Renal cortical epithelial cell (primary cell): ENCODE data around the gene GCNT2. TPM values are rescaled to one million over a fixed set of nuclear protein-coding genes. Genes with fewer than 3 reads are reported as not detected.
"Not testable (repeated sequence)": the region's sequence is repeated elsewhere in the genome, so short reads cannot be mapped to it uniquely, and the experiment has no call there.

Source experiments
- DNase-seq: peaks from one replicate; pipeline ENCODE4 v3.0.0-alpha.2; 2011; ENCODE audit warnings: low read depth
- total RNA-seq: library from RNA; depleted of rRNA; stranded (reverse); fragments of >200 nt; gene quantifications from 2 replicates; pipeline ENCODE4 v1.2.3, GENCODE V29; 2014

Gene GCNT2
- total RNA-seq, 1 donor from 2014 or later = 59.4 TPM

- DNase-seq = peak; percentile 3
Measured at GRCh38 chr6:10610289-10610688, 89.1 kb downstream of the GCNT2 start.

GRCh38 chr6:10612161-10612560 is 91.0 kb downstream of the GCNT2 start:
- no peak for DNase-seq

GRCh38 chr6:10613077-10613476 is 91.9 kb downstream of the GCNT2 start:
- peak; percentile 3 for DNase-seq

GRCh38 chr6:10613723-10614122 is 92.6 kb downstream of the GCNT2 start:
- DNase-seq = no peak

GRCh38 chr6:10615675-10616074 is 94.5 kb downstream of the GCNT2 start:
- no peak for DNase-seq

- not testable (repeated sequence) for DNase-seq
Measured at GRCh38 chr6:10616266-10616665, 95.1 kb downstream of the GCNT2 start.

GRCh38 chr6:10617008-10617696 is 96.0 kb downstream of the GCNT2 start:
- no peak for DNase-seq

- no peak for DNase-seq
Measured at GRCh38 chr6:10618409-10618808, 97.3 kb downstream of the GCNT2 start.

- no peak for DNase-seq
Measured at GRCh38 chr6:10621213-10621612, 100.1 kb downstream of the GCNT2 start.

- DNase-seq = no peak
Measured at GRCh38 chr6:10621847-10622246, 100.7 kb downstream of the GCNT2 start.

GRCh38 chr6:10624836-10625235 is 103.7 kb downstream of the GCNT2 start:
- DNase-seq = no peak

GRCh38 chr6:10626154-10626741 is 105.1 kb downstream of the GCNT2 start:
- no peak for DNase-seq

- no peak for DNase-seq
Measured at GRCh38 chr6:10627800-10628199, 106.6 kb downstream of the GCNT2 start.

GRCh38 chr6:10630178-10630577 is 109.0 kb downstream of the GCNT2 start:
- no peak for DNase-seq

GRCh38 chr6:10633216-10633615 is 112.1 kb downstream of the GCNT2 start:
- DNase-seq = peak; percentile 96

GRCh38 chr6:10640412-10640811 is 119.3 kb downstream of the GCNT2 start:
- DNase-seq = no peak

GRCh38 chr6:10641528-10641927 is 120.4 kb downstream of the GCNT2 start:
- DNase-seq = no peak

GRCh38 chr6:10643201-10643651 is 122.1 kb downstream of the GCNT2 start:
- DNase-seq = no peak

- no peak for DNase-seq
Measured at GRCh38 chr6:10644225-10644624, 123.1 kb downstream of the GCNT2 start.

- DNase-seq = no peak
Measured at GRCh38 chr6:10655508-10656055, 134.4 kb downstream of the GCNT2 start.

GRCh38 chr6:10658910-10659698 is 138.0 kb downstream of the GCNT2 start:
- no peak for DNase-seq

- DNase-seq = no peak
Measured at GRCh38 chr6:10659699-10660348, 138.7 kb downstream of the GCNT2 start.
